Measurements from ENCODE around the gene TOP2A.

TOP2A gene

DNA sequence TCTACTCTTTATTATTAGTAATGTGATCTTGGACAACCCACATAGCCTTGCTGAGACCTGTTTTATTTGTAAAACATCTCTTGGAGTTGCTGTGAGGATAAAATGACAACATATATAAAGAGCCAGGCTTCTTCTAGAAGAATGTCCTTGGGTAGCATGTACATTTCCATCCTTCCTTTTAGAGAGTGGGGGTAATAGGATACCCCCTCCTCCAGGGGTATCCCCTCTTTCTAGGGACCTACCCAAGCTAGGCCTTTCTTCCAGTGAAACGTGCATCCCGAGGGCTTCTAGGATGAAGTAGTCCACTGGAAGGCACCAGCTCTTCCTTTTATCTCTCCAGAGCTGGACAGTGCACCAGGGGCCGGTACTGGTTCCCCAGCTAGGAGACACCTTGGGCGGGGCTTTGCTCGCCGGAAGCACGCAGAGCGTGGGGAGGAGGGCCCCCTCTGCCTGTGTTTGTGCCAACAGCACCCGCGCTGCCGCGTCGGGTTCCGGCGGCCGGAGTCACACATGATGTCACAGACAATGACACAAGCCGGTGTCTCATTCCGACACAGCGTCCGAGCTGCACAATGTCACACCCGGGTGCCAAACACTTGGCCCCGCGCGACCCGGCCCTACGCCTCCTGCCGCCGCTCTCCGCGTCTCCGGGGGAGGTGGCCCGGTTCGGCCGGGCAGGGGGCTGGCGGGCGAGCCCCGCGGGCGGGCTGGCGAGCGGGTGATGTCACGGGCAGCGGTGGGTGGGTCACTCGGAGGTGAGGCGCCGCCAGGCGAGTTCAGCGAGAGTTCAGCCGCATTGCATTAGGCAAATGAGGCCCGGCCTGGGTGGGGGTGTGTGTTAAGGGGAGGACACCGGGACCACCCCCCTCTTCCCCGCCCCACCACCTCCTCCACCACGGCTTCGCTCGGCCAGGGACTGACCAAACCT is 76.6 kb downstream of the TOP2A start:
- Histone ChIP-seq H3K9ac (ENCODE audit: low read length) (peak overlapping the region; percentile 72), H3K4me3 (ENCODE audit: low read depth, low read length) (peak overlapping the region; percentile 88), H3K9me3 (ENCODE audit: control insufficient read depth, insufficient read depth, low read depth, low read length) (no peaks in the 10 kb centered on the region), H3K27me3 (ENCODE audit: control insufficient read depth, insufficient read depth, low read length) (peaks cover 77% of the 10 kb centered on the region), H3K36me3 (ENCODE audit: control insufficient read depth, insufficient read depth, low read length) (no peaks in the 10 kb centered on the region), H3K4me1 (ENCODE audit: control insufficient read depth, insufficient read depth, low read length) (peaks cover 40% of the 10 kb centered on the region), H3K27ac (ENCODE audit: low read depth, low read length) (no peak overlapping the region)

DNA sequence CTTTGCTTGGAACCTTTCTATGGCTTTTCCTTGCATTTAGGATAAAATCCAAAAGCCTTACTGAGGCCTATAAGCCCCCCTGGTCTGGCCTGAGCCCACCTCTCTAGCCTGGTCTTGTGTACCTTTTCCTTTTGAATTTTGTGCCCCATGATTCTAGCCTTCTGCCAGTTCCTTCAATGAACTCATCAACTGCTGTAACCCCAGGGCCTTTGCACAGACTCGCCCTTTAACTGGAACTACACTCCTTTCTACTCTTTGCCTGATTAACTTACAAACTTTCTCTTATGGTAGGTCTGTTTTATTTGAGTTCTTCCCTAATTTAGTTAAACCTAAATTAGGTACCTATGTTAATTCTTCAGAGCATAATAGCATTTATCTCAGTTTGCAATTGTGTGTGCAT is 77.4 kb downstream of the TOP2A start:
- Histone ChIP-seq H3K27ac (ENCODE audit: low read depth, low read length) (no peak overlapping the region), H3K4me1 (ENCODE audit: control insufficient read depth, insufficient read depth, low read length) (peaks cover 31% of the 10 kb centered on the region)

DNA sequence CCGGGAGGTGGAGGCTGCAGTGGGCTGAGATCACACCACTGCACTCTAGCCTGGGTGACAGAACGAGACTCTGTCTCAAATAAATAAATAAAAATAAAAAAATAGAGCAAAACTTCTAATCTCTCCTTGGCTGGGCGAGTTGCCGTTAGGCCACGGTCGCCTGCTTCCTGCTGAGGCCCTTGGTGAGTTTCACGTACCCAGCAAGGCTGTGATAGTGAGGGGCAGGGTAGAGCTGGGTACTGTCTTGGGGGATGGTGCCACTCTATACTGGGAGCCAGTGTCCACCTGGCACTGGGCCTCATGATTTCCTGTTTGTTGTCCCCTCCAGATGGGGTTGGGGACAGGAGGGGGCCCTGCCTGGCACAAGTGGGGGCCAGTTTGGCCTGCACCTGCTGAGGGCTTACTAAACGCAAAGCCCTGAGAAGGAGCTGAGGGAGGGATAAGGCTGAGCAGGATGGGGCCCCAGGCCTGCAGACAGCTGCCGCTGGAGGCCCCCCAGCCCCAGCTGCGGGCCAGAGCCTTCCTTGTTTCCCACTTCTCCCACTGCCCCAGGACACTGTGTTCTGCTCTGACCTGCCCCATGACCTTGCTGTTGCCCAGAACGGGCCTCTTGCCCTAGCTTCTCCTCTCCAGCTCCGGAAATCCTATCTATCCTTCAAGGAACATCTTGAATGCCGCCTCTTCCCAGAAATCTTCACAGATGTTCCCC is 78.6 kb downstream of the TOP2A start:
- Histone ChIP-seq H3K9ac (ENCODE audit: low read length) (no peak overlapping the region), H3K9me3 (ENCODE audit: control insufficient read depth, insufficient read depth, low read depth, low read length) (no peaks in the 10 kb centered on the region), H3K27me3 (ENCODE audit: control insufficient read depth, insufficient read depth, low read length) (peaks cover 71% of the 10 kb centered on the region), H3K4me3 (ENCODE audit: low read depth, low read length) (no peak overlapping the region), H3K36me3 (ENCODE audit: control insufficient read depth, insufficient read depth, low read length) (no peaks in the 10 kb centered on the region), H3K4me1 (ENCODE audit: control insufficient read depth, insufficient read depth, low read length) (peaks cover 32% of the 10 kb centered on the region), H3K27ac (ENCODE audit: low read depth, low read length) (no peak overlapping the region)

More for the DNA sequence above, 77.4 kb downstream of the TOP2A start:
- no peak overlapping the region for H3K4me3 ChIP-seq (ENCODE audit: low read depth, low read length)
- H3K27me3 ChIP-seq (ENCODE audit: control insufficient read depth, insufficient read depth, low read length): peaks cover 78% of the 10 kb centered on the region
- H3K9ac ChIP-seq (ENCODE audit: low read length): no peak overlapping the region
- no peaks in the 10 kb centered on the region for H3K9me3 ChIP-seq (ENCODE audit: control insufficient read depth, insufficient read depth, low read depth, low read length)
- no peaks in the 10 kb centered on the region for H3K36me3 ChIP-seq (ENCODE audit: control insufficient read depth, insufficient read depth, low read length)

Measured in HUES6 (cell line).